Adrenal gland (tissue), 12 donors: ENCODE measurements around the gene DLGAP1. TPM values are rescaled to one million over a fixed set of nuclear protein-coding genes. Genes with fewer than 3 reads are reported as not detected.

Experiments
- DNase-seq, 7 donors: peaks; one replicate each; pipeline ENCODE4 v3.0.0-alpha.2; 2019 to 2020
- H3K27ac ChIP-seq, 5 donors: fragments of 200-600 bp; sonication (generic) in 4 of 5; 1 replicate in 3 of 5; 2 replicates in 2 of 5; pipeline versions ENCODE4 v1.5.1 to v1.8.0; 2016 to 2020; ENCODE audit warnings: mild to moderate bottlenecking in 1 of 5
- H3K27me3 ChIP-seq: fragments of 200-600 bp; 2 replicates; pipeline ENCODE4 v1.8.0; 2021
- H3K36me3 ChIP-seq, 2 donors: fragments of 200-600 bp; replicated peaks in 1 of 2; 1 replicate in 1 of 2; 2 replicates in 1 of 2; pipeline versions ENCODE4 v1.5.1 to v1.8.0; 2018 to 2022
- H3K4me1 ChIP-seq, 2 donors: fragments of 200-600 bp; replicated peaks in 1 of 2; 1 replicate in 1 of 2; 2 replicates in 1 of 2; pipeline versions ENCODE4 v1.5.1 to v1.8.0; 2018 to 2021
- H3K4me3 ChIP-seq, 4 donors: fragments of 200-600 bp; sonication (generic) in 3 of 4; one replicate each; pipeline ENCODE4 v1.5.1; 2016 to 2018
- H3K9me3 ChIP-seq, 3 donors: fragments of 200-600 bp; sonication (generic) in 1 of 3; replicated peaks in 1 of 3; 1 replicate in 2 of 3; 2 replicates in 1 of 3; pipeline versions ENCODE4 v1.5.1 to v1.8.0; 2016 to 2021
- POLR2A ChIP-seq, 2 donors: fragments of 450-650 bp; IDR thresholded peaks; one replicate each; pipeline ENCODE4 v1.6.1; 2017; ENCODE audit warnings: antibody characterized with exemption in 2 of 2, mild to moderate bottlenecking in 2 of 2, moderate library complexity in 1 of 2
- WGBS, 4 donors: extraction: QIAGEN DNeasy Blood & Tissue Kit in 2 of 4; methylation state at CpG; one replicate each; pipeline versions ENCODE4 v1.1.5 to v1.1.7; 2013 to 2017; 5-methylcytosine and 5-hydroxymethylcytosine counted together
- intact Hi-C, 2 donors: fragments of 100-400 bp; cut with DNase I; formaldehyde crosslinking; loops; one replicate each; pipeline versions ENCODE4 v1.14.1 to v1.15.0; 2022 to 2023
- polyA plus RNA-seq, 3 donors: library from polyadenylated mRNA; stranded (reverse); fragments of 200-250 nt in 2 of 3; fragments of 350-450 nt in 1 of 3; fragmentation: Illumina TruSeq in 1 of 3; extraction: RNeasy Lipid Tissue Mini Kit (QIAGEN cat#74804) in 1 of 3; gene quantifications; one replicate each; pipeline ENCODE4 v1.2.3, GENCODE V29; 2013 to 2014
- total RNA-seq, 9 donors: library from RNA; depleted of rRNA in 4 of 9; stranded (reverse); fragments of >200 nt in 4 of 9; fragments of 120-200 nt in 1 of 9; fragmentation: NEBNext Ultra II Directional in 1 of 9; extraction: Animal tissue kit (Norgen Biotek cat#: 25700) in 1 of 9; gene quantifications; one replicate each; pipeline versions ENCODE4 v1.1.0 to v1.2.4, GENCODE V29; 2013 to 2023
- TF ChIP-seq, protein P1 (sequence below), 6 experiments: fragments of 450-650 bp in 4 of 6; fragments of 200-600 bp in 2 of 6; sonication (generic) in 1 of 6; IDR thresholded peaks; 1 replicate in 5 of 6; 2 replicates in 1 of 6; pipeline versions ENCODE4 v1.5.1 to v1.8.0; 2016 to 2021; ENCODE audit warnings: antibody characterized with exemption in 6 of 6, mild to moderate bottlenecking in 2 of 6, moderate library complexity in 1 of 6
- donor health status: healthy with polysubstance abuse.
- donor health status: Bipolar disorder and iron deficiency.
- donor health status: DM: yes; HTN: yes; CAD: no.
- donor health status: DM: no; HTN: no; CAD: no.
- donor health status: DM: no; HTN: no; CAD: no.
- donor health status: DM: yes; HTN: yes; CAD: no.

DLGAP1 gene
- total and polyA plus RNA-seq, 12 donors: 1.7 to 30.9 (median 12.9) TPM

GRCh38 chr18:3891245-3891644, 563.9 kb downstream of the DLGAP1 start:
- 31 to 44% (median 39%) methylated on average over 3 of the region's 3 CpGs for WGBS, 4 donors
- peaks cover 8 to 12% of the 10 kb centered on the region in 2 donors for H3K4me1 ChIP-seq

DNA sequence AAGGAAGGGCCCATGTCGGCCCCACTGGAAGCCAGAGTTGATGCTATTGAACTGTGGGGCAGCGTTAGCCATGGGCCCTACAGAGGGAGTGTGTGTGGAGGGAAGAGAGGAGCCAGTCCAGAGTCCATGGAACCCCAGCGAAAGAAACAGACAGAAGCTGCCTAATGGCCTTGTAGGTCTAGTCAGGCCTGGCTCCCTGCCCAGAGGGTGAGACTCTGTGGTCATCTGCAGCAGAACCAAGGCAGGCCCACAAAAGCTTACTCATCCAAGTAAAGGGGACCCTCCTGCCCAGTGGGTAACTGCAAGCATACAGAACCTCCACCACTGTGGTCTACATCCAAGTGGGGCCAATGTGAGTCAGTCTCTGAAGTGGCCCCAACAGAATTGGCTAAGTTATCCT, 565.3 kb downstream of the DLGAP1 start:
- Histone ChIP-seq H3K9me3 (no peaks in the 10 kb centered on the region), H3K27ac (peak overlapping the region in 1 of 5 donors; percentile 44), H3K4me1 (peaks cover 8 to 13% of the 10 kb centered on the region in 2 donors), H3K36me3 (no peaks in the 10 kb centered on the region), H3K27me3 (no peaks in the 10 kb centered on the region), H3K4me3 (no peak overlapping the region)
- intact Hi-C loops: loop anchor here in 1 of 2 donors (10.0 kb wide), 1 partner anchor 95 kb away; no protein-coding TSS in a partner anchor
- TF ChIP-seq POLR2A (IDR thresholded peaks at IDR 0.05): no peak
- TF ChIP-seq, protein P1, sequence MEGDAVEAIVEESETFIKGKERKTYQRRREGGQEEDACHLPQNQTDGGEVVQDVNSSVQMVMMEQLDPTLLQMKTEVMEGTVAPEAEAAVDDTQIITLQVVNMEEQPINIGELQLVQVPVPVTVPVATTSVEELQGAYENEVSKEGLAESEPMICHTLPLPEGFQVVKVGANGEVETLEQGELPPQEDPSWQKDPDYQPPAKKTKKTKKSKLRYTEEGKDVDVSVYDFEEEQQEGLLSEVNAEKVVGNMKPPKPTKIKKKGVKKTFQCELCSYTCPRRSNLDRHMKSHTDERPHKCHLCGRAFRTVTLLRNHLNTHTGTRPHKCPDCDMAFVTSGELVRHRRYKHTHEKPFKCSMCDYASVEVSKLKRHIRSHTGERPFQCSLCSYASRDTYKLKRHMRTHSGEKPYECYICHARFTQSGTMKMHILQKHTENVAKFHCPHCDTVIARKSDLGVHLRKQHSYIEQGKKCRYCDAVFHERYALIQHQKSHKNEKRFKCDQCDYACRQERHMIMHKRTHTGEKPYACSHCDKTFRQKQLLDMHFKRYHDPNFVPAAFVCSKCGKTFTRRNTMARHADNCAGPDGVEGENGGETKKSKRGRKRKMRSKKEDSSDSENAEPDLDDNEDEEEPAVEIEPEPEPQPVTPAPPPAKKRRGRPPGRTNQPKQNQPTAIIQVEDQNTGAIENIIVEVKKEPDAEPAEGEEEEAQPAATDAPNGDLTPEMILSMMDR (IDR thresholded peaks at IDR 0.05): no peak
- peak; percentile 68 to 88 (median 83) for DNase-seq
- WGBS, 4 donors: 59 to 70% (median 66%) methylated on average over 3 of the region's 3 CpGs

More at GRCh38 chr18:3891245-3891644, 563.9 kb downstream of the DLGAP1 start:
- TF ChIP-seq, protein P1 (IDR thresholded peaks at IDR 0.05): no peak
- TF ChIP-seq POLR2A (IDR thresholded peaks at IDR 0.05): no peak
- H3K36me3 ChIP-seq: no peaks in the 10 kb centered on the region
- no peak overlapping the region for H3K27ac ChIP-seq
- intact Hi-C loops: no loop called here
- H3K9me3 ChIP-seq: no peaks in the 10 kb centered on the region
- DNase-seq: peak in 1 of 7 donors; percentile 30
- no peaks in the 10 kb centered on the region for H3K27me3 ChIP-seq
- no peak overlapping the region for H3K4me3 ChIP-seq

GRCh38 chr18:3889121-3889520, 566.0 kb downstream of the DLGAP1 start:
- no peak overlapping the region for H3K4me3 ChIP-seq
- H3K4me1 ChIP-seq: peaks cover 8 to 13% of the 10 kb centered on the region in 2 donors
- no peaks in the 10 kb centered on the region for H3K27me3 ChIP-seq
- intact Hi-C loops: loop anchor here in 1 of 2 donors (10.0 kb wide), 1 partner anchor 96 kb away; no protein-coding TSS in a partner anchor
- H3K27ac ChIP-seq: no peak overlapping the region
- WGBS, 4 donors: 88 to 100% (median 97%) methylated on average over 1 of the region's 1 CpG
- H3K9me3 ChIP-seq: no peaks in the 10 kb centered on the region
- TF ChIP-seq, protein P1 (IDR thresholded peaks at IDR 0.05): no peak
- no peak for TF ChIP-seq POLR2A (IDR thresholded peaks at IDR 0.05)
- DNase-seq: no peak
- no peaks in the 10 kb centered on the region for H3K36me3 ChIP-seq

DNA sequence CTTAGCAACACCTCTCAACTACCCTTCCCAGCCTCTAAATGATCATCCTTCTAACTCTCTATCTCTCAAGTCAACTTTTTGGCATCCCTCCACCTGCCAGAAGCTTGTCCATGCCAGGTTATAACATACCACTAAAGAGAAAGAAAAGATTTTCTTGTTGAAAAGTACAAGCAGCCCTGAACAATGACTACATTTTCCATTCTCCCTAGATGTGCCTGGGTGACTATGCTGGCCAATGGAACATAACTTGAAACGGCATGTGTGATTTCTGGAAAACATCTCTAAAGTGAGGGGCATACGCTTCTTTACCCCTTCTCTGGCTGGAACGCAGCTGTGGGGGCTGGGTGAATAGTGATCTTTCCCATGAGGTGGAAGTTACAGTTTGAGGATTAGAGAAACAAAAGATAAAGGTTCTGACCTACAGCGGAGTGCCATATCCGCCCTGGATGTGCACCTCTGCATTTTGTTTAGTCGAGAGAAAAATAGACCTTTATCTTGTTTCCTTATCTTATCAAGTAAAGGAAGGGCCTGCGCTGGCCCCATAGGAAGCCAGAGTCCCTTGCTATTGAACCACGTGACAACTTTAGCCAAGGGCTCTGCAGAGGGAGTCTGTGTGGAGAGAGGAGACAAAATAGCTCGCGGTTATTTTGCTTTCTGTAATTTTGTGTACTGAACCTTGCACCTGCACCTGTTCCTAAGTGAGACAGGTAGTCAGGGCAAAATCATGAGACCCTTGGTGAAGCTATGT, 568.4 kb downstream of the DLGAP1 start:
- Histone ChIP-seq H3K9me3 (no peaks in the 10 kb centered on the region), H3K27me3 (no peaks in the 10 kb centered on the region), H3K4me3 (peak overlapping the region in 2 of 4 donors; percentile 1 to 33), H3K4me1 (peaks cover 8 to 13% of the 10 kb centered on the region in 2 donors), H3K36me3 (no peaks in the 10 kb centered on the region), H3K27ac (peak overlapping the region in 2 of 5 donors; percentile 57 to 77)
- DNase-seq: peak in 6 of 7 donors; percentile 45 to 76 (median 60)
- intact Hi-C loops: loop anchor here in 1 of 2 donors (10.0 kb wide), 1 partner anchor 98 kb away; no protein-coding TSS in a partner anchor
- TF ChIP-seq POLR2A (IDR thresholded peaks at IDR 0.05): peak in 1 of 2 donors; percentile 13
- TF ChIP-seq, protein P1 (IDR thresholded peaks at IDR 0.05): no peak
- 17 to 28% (median 24%) methylated on average over 10 of the region's 10 CpGs for WGBS, 4 donors
